ENCODE results near the gene RTN4RL2.

- TF ChIP-seq POLR2AphosphoS5 (IDR thresholded peaks at IDR 0.05; ENCODE audit: insufficient read depth, low read depth, low read length), result no peak
- no peak for TF ChIP-seq EZH2 (IDR thresholded peaks at IDR 0.05; ENCODE audit: borderline replicate concordance, low read depth, low read length, severe bottlenecking)
- TF ChIP-seq CTCF (IDR thresholded peaks at IDR 0.05; ENCODE audit: extremely low read depth in 1 of 2, insufficient read depth in 1 of 2, low read depth in 1 of 2, low read length in 2 of 2), result no peak
- TF ChIP-seq POLR2A (IDR thresholded peaks at IDR 0.05; ENCODE audit: low read depth, low read length), result no peak
These were observed 11.2 kb downstream of the RTN4RL2 start for GRCh38 chr11:57471496-57471895.

Measured in endothelial cell of umbilical vein (primary cell).